Ramos (cell line): ENCODE data around the gene CXXC5.

Source experiments
- in situ Hi-C: fragments of 300-500 bp; cut with MboI; formaldehyde crosslinking; loops from one replicate; pipeline ENCODE4 v1.14.3; 2022; ENCODE audit warnings: low sequenced_read_pairs; ENCODE audit not compliant: unreplicated experiment

Gene CXXC5

GRCh38 chr5:139650031-139650688 lies 2.0 kb downstream of the CXXC5 start:
- in situ Hi-C loops: no loop called here

- in situ Hi-C loops: no loop called here
Observed at GRCh38 chr5:139650689-139651042, 2.5 kb downstream of the CXXC5 start.

- in situ Hi-C loops: no loop called here
Observed at GRCh38 chr5:139651043-139651834, 3.1 kb downstream of the CXXC5 start.

GRCh38 chr5:139651853-139652787 lies 4.0 kb downstream of the CXXC5 start:
- in situ Hi-C loops: no loop called here

GRCh38 chr5:139652788-139653241 lies 4.7 kb downstream of the CXXC5 start:
- in situ Hi-C loops: no loop called here

GRCh38 chr5:139653616-139654015 lies 5.5 kb downstream of the CXXC5 start:
- in situ Hi-C loops: no loop called here

GRCh38 chr5:139654464-139654863 lies 6.3 kb downstream of the CXXC5 start:
- in situ Hi-C loops: no loop called here

GRCh38 chr5:139654871-139655491 lies 6.8 kb downstream of the CXXC5 start:
- in situ Hi-C loops: no loop called here

- in situ Hi-C loops: no loop called here
Observed at GRCh38 chr5:139655727-139656271, 7.7 kb downstream of the CXXC5 start.

GRCh38 chr5:139657363-139658321 lies 9.5 kb downstream of the CXXC5 start:
- in situ Hi-C loops: no loop called here

- in situ Hi-C loops: no loop called here
Observed at GRCh38 chr5:139658501-139658927, 10.4 kb downstream of the CXXC5 start.

- in situ Hi-C loops: no loop called here
Observed at GRCh38 chr5:139658928-139659667, 10.9 kb downstream of the CXXC5 start.

- in situ Hi-C loops: no loop called here
Observed at GRCh38 chr5:139659695-139660101, 11.5 kb downstream of the CXXC5 start.

- in situ Hi-C loops: no loop called here
Observed at GRCh38 chr5:139660105-139660922, 12.2 kb downstream of the CXXC5 start.

- in situ Hi-C loops: no loop called here
Observed at GRCh38 chr5:139660923-139661814, 13.0 kb downstream of the CXXC5 start.

- in situ Hi-C loops: no loop called here
Observed at GRCh38 chr5:139662617-139663016, 14.5 kb downstream of the CXXC5 start.
